Measurements from ENCODE around the gene FNDC4. TPM values are rescaled to one million over a fixed set of nuclear protein-coding genes. Genes with fewer than 3 reads are reported as not detected.

FNDC4 gene
- total RNA-seq, 4 donors from 2014 or later: 3.3 to 12.6 (median 9.8) TPM

Small RNA genes lying within 50 kb of the gene (small RNA-seq; reads per million reads assigned to genes)
- gene RNU6-986P: 0 reads per million in 3 donors

Other genes with a start within 250 kb of the FNDC4 start
- gene SLC30A3, start 232.2 kb downstream of the FNDC4 start, total RNA-seq: not detected
- under 1 TPM in 1 of 4 donors, not detected in 3; 0.42 TPM for gene DNAJC5G, start 219.8 kb downstream of the FNDC4 start, total RNA-seq
- gene TRIM54, start 212.8 kb downstream of the FNDC4 start, total RNA-seq: under 1 TPM in 1 of 4 donors, not detected in 3; 0.32 TPM
- gene UCN, start 186.8 kb downstream of the FNDC4 start, total RNA-seq: 1 to 10 TPM; 1.8 to 6.1 (median 3.3) TPM
- gene MPV17, start 172.1 kb downstream of the FNDC4 start, total RNA-seq: 10 to 100 TPM; 46.7 to 70.2 (median 60.6) TPM
- 10 to 100 TPM; 27.5 to 44.3 (median 31.6) TPM for gene GTF3C2, start 138.4 kb downstream of the FNDC4 start, total RNA-seq
- 10 to 100 TPM; 39.0 to 50.1 (median 44.9) TPM for gene EIF2B4, start 124.9 kb downstream of the FNDC4 start, total RNA-seq
- 100 to 1,000 TPM in 3 of 4 donors, 10 to 100 TPM in 1; 84.7 to 151 (median 124) TPM for gene SNX17, start 124.6 kb downstream of the FNDC4 start, total RNA-seq
- gene ZNF513, start 114.5 kb downstream of the FNDC4 start, total RNA-seq: 10 to 100 TPM in 3 of 4 donors, 1 to 10 TPM in 1; 8.3 to 14.5 (median 11.4) TPM
- gene PPM1G, start 85.6 kb downstream of the FNDC4 start, total RNA-seq: 10 to 100 TPM; 46.1 to 71.8 (median 62.7) TPM
- 10 to 100 TPM; 74.8 to 96.0 (median 85.8) TPM for gene NRBP1, start 66.6 kb downstream of the FNDC4 start, total RNA-seq
- gene KRTCAP3, start 52.8 kb downstream of the FNDC4 start, total RNA-seq: under 1 TPM in 1 of 4 donors, not detected in 3; 0.45 TPM
- gene IFT172, start 5.5 kb downstream of the FNDC4 start, total RNA-seq: 10 to 100 TPM; 12.1 to 29.7 (median 25.0) TPM
- gene GCKR, start 1.6 kb upstream of the FNDC4 start, total RNA-seq: under 1 TPM in 1 of 4 donors, not detected in 3; 0.23 TPM
- 10 to 100 TPM; 29.5 to 39.3 (median 33.7) TPM for gene ZNF512, start 87.8 kb upstream of the FNDC4 start, total RNA-seq
- 1 to 10 TPM; 2.7 to 6.2 (median 5.2) TPM for gene CCDC121, start 133.8 kb upstream of the FNDC4 start, total RNA-seq
- gene GPN1, start 133.8 kb upstream of the FNDC4 start, total RNA-seq: 10 to 100 TPM; 18.8 to 28.1 (median 22.7) TPM
- gene SUPT7L, start 168.4 kb upstream of the FNDC4 start, total RNA-seq: 10 to 100 TPM; 18.5 to 23.1 (median 20.7) TPM
- gene SLC4A1AP, start 168.7 kb upstream of the FNDC4 start, total RNA-seq: 10 to 100 TPM; 16.7 to 22.8 (median 20.1) TPM